ENCODE data around the gene COL15A1. TPM values are rescaled to one million over a fixed set of nuclear protein-coding genes. Genes with fewer than 3 reads are reported as not detected.

The COL15A1 gene
- polyA plus RNA-seq, 1 donor (not counting 4 experiments of a cell fraction or from before 2014, with no cell fraction given), result not detected

DNA sequence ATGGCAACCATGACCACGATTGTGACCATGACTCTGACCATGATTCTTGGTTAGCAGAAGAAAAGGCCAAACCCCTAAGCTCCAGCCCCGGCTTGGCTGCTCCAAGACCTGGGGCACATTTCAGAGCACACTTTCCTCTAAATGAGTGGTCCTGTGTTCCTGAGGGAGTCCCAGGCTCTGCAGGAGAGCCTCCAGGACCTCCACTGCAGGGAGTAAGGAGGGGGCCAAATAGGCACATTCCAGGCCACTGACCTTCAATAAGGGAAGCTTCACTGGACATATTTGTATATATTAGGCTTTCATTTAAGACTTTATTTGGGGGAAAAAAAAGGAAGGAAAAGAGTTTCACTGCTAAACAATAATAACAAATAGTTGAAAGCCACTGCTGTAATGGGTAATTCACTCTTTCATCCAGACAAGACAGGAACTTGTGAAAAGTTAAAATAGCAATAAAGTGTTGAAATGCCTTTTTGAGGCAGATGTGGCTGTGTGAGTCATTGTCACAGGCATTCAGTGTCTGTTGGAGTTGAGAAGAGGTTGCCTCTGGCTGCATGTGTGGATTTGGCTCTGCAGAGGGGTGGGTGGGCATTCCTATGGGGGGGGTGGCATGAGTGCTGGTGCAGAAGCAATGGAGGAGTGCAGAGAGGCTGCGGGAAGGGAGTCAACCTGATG is 97.3 kb downstream of the COL15A1 start:
- Histone ChIP-seq H3K9ac (ENCODE audit: control insufficient read depth, extremely low read depth, insufficient read depth, low read length) (no peak overlapping the region), H3K9me1 (ENCODE audit: control insufficient read depth, extremely low read depth, insufficient read depth, low read length) (no peaks in the 10 kb centered on the region), H3K4me3 (ENCODE audit: control insufficient read depth in 2 of 3, extremely low read depth in 1 of 3, insufficient read depth in 2 of 3, low read depth in 1 of 3, low read length in 3 of 3) (no peak overlapping the region), H3K27ac (ENCODE audit: control insufficient read depth, insufficient read depth, low read length) (no peak overlapping the region), H3K4me1 (ENCODE audit: control insufficient read depth, extremely low read depth, insufficient read depth, low read length) (peaks cover 17% of the 10 kb centered on the region), H2AFZ (ENCODE audit: control insufficient read depth, low read length) (no peak overlapping the region), H3K4me2 (ENCODE audit: control insufficient read depth, extremely low read depth, insufficient read depth, low read depth, low read length) (no peak overlapping the region), H4K20me1 (ENCODE audit: control insufficient read depth, extremely low read depth, insufficient read depth, low read length) (no peaks in the 10 kb centered on the region), H3K9me3 (ENCODE audit: control insufficient read depth, low read depth, low read length) (no peaks in the 10 kb centered on the region), H3K79me2 (ENCODE audit: control insufficient read depth, insufficient read depth, low read length) (no peaks in the 10 kb centered on the region), H3K27me3 (ENCODE audit: control insufficient read depth, extremely low read depth, insufficient read depth, low read length) (no peaks in the 10 kb centered on the region), H3K36me3 (ENCODE audit: control insufficient read depth in 2 of 2, extremely low read depth in 1 of 2, insufficient read depth in 2 of 2, low read length in 2 of 2) (no peaks in the 10 kb centered on the region)
- FAIRE-seq (no peak), DNase-seq (ENCODE audit: low read depth, low spot score) (no peak)
- dilution Hi-C loops (cut with MboI; ENCODE audit: extremely low pct_ligation_motif_present, low sequenced_read_pairs), result no loop called here
- no peak for TF ChIP-seq EZH2 (IDR thresholded peaks at IDR 0.05; ENCODE audit: low read length)
- TF ChIP-seq, protein P1, sequence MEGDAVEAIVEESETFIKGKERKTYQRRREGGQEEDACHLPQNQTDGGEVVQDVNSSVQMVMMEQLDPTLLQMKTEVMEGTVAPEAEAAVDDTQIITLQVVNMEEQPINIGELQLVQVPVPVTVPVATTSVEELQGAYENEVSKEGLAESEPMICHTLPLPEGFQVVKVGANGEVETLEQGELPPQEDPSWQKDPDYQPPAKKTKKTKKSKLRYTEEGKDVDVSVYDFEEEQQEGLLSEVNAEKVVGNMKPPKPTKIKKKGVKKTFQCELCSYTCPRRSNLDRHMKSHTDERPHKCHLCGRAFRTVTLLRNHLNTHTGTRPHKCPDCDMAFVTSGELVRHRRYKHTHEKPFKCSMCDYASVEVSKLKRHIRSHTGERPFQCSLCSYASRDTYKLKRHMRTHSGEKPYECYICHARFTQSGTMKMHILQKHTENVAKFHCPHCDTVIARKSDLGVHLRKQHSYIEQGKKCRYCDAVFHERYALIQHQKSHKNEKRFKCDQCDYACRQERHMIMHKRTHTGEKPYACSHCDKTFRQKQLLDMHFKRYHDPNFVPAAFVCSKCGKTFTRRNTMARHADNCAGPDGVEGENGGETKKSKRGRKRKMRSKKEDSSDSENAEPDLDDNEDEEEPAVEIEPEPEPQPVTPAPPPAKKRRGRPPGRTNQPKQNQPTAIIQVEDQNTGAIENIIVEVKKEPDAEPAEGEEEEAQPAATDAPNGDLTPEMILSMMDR (optimal IDR thresholded peaks at IDR 0.05 in 1 of 3, IDR thresholded peaks at IDR 0.05 in 1 of 3, conservative IDR thresholded peaks at IDR 0.05 in 1 of 3; ENCODE audit: extremely low read depth in 1 of 3, insufficient read depth in 2 of 3, low read length in 3 of 3), result no peak

DNA sequence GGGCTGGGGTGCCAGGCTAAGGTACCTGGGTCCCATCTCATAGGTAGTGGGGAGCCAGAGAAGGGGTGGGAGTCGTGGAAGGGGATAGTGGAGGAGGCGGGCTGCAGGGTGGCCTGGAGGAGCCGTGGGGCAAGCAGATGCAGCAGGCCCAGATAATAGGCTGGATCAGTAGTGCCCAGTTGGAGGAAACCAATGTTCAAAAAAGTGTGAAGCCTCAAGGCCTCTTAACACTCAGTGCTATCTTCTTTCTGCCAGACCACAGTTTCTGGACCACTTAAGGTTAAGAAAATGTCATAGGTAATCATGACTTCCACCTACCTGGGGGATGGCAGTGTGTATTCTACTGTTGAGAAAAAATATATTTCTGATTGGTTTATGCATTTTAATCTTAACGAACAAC is 97.9 kb downstream of the COL15A1 start:
- H3K4me1 ChIP-seq (ENCODE audit: control insufficient read depth, extremely low read depth, insufficient read depth, low read length), result peaks cover 17% of the 10 kb centered on the region
- no peaks in the 10 kb centered on the region for H3K27me3 ChIP-seq (ENCODE audit: control insufficient read depth, extremely low read depth, insufficient read depth, low read length)
- H3K4me2 ChIP-seq (ENCODE audit: control insufficient read depth, extremely low read depth, insufficient read depth, low read depth, low read length), result no peak overlapping the region
- dilution Hi-C loops (cut with MboI; ENCODE audit: extremely low pct_ligation_motif_present, low sequenced_read_pairs), result no loop called here
- no peak overlapping the region for H3K9ac ChIP-seq (ENCODE audit: control insufficient read depth, extremely low read depth, insufficient read depth, low read length)
- TF ChIP-seq EZH2 (IDR thresholded peaks at IDR 0.05; ENCODE audit: low read length), result no peak
- TF ChIP-seq, protein P1 (optimal IDR thresholded peaks at IDR 0.05 in 1 of 3, IDR thresholded peaks at IDR 0.05 in 1 of 3, conservative IDR thresholded peaks at IDR 0.05 in 1 of 3; ENCODE audit: extremely low read depth in 1 of 3, insufficient read depth in 2 of 3, low read length in 3 of 3), result no peak
- DNase-seq (ENCODE audit: low read depth, low spot score), result no peak
- H3K9me1 ChIP-seq (ENCODE audit: control insufficient read depth, extremely low read depth, insufficient read depth, low read length), result no peaks in the 10 kb centered on the region
- no peaks in the 10 kb centered on the region for H4K20me1 ChIP-seq (ENCODE audit: control insufficient read depth, extremely low read depth, insufficient read depth, low read length)
- H2AFZ ChIP-seq (ENCODE audit: control insufficient read depth, low read length), result no peak overlapping the region
- no peak overlapping the region for H3K4me3 ChIP-seq (ENCODE audit: control insufficient read depth in 2 of 3, extremely low read depth in 1 of 3, insufficient read depth in 2 of 3, low read depth in 1 of 3, low read length in 3 of 3)
- no peaks in the 10 kb centered on the region for H3K79me2 ChIP-seq (ENCODE audit: control insufficient read depth, insufficient read depth, low read length)
- H3K36me3 ChIP-seq (ENCODE audit: control insufficient read depth in 2 of 2, extremely low read depth in 1 of 2, insufficient read depth in 2 of 2, low read length in 2 of 2), result no peaks in the 10 kb centered on the region
- no peak overlapping the region for H3K27ac ChIP-seq (ENCODE audit: control insufficient read depth, insufficient read depth, low read length)
- no peaks in the 10 kb centered on the region for H3K9me3 ChIP-seq (ENCODE audit: control insufficient read depth, low read depth, low read length)
- FAIRE-seq, result no peak
